Lower leg skin (tissue), 4 donors: ENCODE results near the gene SCYL1. TPM values are rescaled to one million over a fixed set of nuclear protein-coding genes. Genes with fewer than 3 reads are reported as not detected.

Experiments used
- DNase-seq, 2 donors: peaks; one replicate each; pipeline ENCODE4 v3.0.0-alpha.2; 2019; ENCODE audit warnings: low spot score in 2 of 2
- H3K4me3 ChIP-seq: fragments of 200-600 bp; sonication (generic); 2 replicates; pipeline ENCODE4 v1.5.1; 2017; ENCODE audit warnings: mild to moderate bottlenecking, low read depth; ENCODE audit not compliant: poor library complexity, severe bottlenecking
- POLR2A ChIP-seq, 2 donors: fragments of 450-650 bp; IDR thresholded peaks; one replicate each; pipeline ENCODE4 v1.6.1; 2016 to 2017; ENCODE audit warnings: antibody characterized with exemption in 2 of 2, mild to moderate bottlenecking in 1 of 2, moderate library complexity in 1 of 2
- WGBS, 2 donors: methylation state at CpG; one replicate each; pipeline ENCODE4 v1.1.5; 2018; 5-methylcytosine and 5-hydroxymethylcytosine counted together
- intact Hi-C: fragments of 100-400 bp; cut with DNase I; formaldehyde crosslinking; loops from one replicate; pipeline ENCODE4 v1.15.0; 2023; ENCODE audit warnings: low total_unique reads
- total RNA-seq, 4 donors: library from RNA; depleted of rRNA; stranded (reverse); fragments of >200 nt; gene quantifications; one replicate each; pipeline ENCODE4 v1.1.0, GENCODE V29; 2016
- TF ChIP-seq, protein P1 (sequence below), 3 donors: fragments of 450-650 bp; IDR thresholded peaks; one replicate each; pipeline ENCODE4 v1.5.1; 2016; ENCODE audit warnings: antibody characterized with exemption in 3 of 3, mild to moderate bottlenecking in 3 of 3, moderate library complexity in 2 of 3

SCYL1 gene
- total RNA-seq, 4 donors from 2014 or later, result 73.1 to 103 (median 89.5) TPM

- 77 to 79% methylated on average over 7 of the region's 7 CpGs for WGBS, 2 donors
- no peak for TF ChIP-seq POLR2A (IDR thresholded peaks at IDR 0.05)
- TF ChIP-seq, protein P1, sequence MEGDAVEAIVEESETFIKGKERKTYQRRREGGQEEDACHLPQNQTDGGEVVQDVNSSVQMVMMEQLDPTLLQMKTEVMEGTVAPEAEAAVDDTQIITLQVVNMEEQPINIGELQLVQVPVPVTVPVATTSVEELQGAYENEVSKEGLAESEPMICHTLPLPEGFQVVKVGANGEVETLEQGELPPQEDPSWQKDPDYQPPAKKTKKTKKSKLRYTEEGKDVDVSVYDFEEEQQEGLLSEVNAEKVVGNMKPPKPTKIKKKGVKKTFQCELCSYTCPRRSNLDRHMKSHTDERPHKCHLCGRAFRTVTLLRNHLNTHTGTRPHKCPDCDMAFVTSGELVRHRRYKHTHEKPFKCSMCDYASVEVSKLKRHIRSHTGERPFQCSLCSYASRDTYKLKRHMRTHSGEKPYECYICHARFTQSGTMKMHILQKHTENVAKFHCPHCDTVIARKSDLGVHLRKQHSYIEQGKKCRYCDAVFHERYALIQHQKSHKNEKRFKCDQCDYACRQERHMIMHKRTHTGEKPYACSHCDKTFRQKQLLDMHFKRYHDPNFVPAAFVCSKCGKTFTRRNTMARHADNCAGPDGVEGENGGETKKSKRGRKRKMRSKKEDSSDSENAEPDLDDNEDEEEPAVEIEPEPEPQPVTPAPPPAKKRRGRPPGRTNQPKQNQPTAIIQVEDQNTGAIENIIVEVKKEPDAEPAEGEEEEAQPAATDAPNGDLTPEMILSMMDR (IDR thresholded peaks at IDR 0.05), result no peak
- no peak overlapping the region for H3K4me3 ChIP-seq
- intact Hi-C loops, result no loop called here
- no peak for DNase-seq
Measured at GRCh38 chr11:65565624-65566453, 41.0 kb downstream of the SCYL1 start.

DNA sequence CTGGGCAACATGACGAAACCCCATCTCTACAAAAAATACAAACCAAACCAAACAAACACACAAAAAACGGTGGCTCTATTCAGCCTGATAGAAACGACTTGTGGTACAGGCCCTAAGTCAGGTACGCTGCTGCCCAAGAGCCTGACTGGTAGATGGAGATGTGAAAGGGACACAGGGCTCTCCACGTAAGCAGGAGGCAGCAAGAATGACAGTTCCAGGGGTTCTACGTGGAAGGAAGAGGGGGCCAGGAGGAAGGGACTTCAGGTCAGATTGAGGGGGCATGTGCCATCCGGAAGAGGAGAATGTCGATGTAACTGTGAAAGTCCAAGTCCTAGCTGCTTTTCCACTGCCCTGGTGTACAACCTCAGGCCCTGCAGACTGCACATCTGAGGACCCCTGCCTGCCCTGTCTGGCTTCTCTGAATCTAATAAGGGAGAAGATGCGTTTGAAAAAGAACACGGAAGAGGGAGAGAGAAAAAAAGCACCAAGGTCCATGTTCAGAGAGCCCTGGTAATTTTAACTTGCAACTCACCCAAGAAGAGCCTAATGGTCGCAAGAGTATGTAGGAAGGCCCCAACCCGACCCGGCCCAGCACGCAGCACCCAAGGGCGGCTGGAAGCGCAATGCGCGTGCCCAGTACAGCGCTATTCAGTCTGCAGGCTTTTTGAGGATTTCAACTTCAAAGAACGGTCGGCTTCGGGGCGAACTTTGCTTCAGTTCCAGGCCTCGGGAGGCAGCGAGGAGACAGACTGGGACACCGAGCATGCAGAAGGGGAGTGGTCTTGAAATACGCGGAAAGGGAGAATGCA lies 44.5 kb downstream of the SCYL1 start:
- TF ChIP-seq, protein P1 (IDR thresholded peaks at IDR 0.05), result no peak
- no peak for TF ChIP-seq POLR2A (IDR thresholded peaks at IDR 0.05)
- 8% methylated on average over 28 of the region's 28 CpGs for WGBS, 2 donors
- peak overlapping the region; percentile 80 for H3K4me3 ChIP-seq
- intact Hi-C loops, result no loop called here
- DNase-seq, result no peak

- TF ChIP-seq, protein P1 (IDR thresholded peaks at IDR 0.05), result no peak
- H3K4me3 ChIP-seq, result peak within 1 kb of the TSS; percentile 80
- intact Hi-C loops, result no loop called here
- WGBS, 2 donors, result 1% methylated on average over 32 to 50 of the region's 89 CpGs
- DNase-seq, result peak; percentile 95 to 99
Measured at GRCh38 chr11:65569973-65570918, 45.4 kb downstream of the SCYL1 start, which contains the start of gene ZNRD2. Gene ZNRD2, plus strand, starts transcription at chr11:65570477. Its CDS starts 15 bp downstream, at chr11:65570492.

- no peak for DNase-seq
- intact Hi-C loops, result no loop called here
- no peak for TF ChIP-seq POLR2A (IDR thresholded peaks at IDR 0.05)
- TF ChIP-seq, protein P1 (IDR thresholded peaks at IDR 0.05), result no peak
- H3K4me3 ChIP-seq, result no peak overlapping the region
- WGBS, 2 donors, result 72 to 75% methylated on average over 9 of the region's 9 CpGs
Measured at GRCh38 chr11:65571420-65571819, 46.5 kb downstream of the SCYL1 start.

GRCh38 chr11:65571940-65572339 lies 47.1 kb downstream of the SCYL1 start:
- TF ChIP-seq, protein P1 (IDR thresholded peaks at IDR 0.05), result no peak
- DNase-seq, result no peak
- H3K4me3 ChIP-seq, result no peak overlapping the region
- WGBS, 2 donors, result 4 to 7% methylated on average over 11 of the region's 11 CpGs
- intact Hi-C loops, result no loop called here
